LNCAP (cell line): ENCODE results near the gene PLK1.

Experiments used
- TF ChIP-seq, protein P1 (sequence below): fragments of 450-650 bp; IDR thresholded peaks from 2 replicates; pipeline ENCODE4 v1.5.1; 2017; ENCODE audit warnings: mild to moderate bottlenecking

Gene PLK1

DNA sequence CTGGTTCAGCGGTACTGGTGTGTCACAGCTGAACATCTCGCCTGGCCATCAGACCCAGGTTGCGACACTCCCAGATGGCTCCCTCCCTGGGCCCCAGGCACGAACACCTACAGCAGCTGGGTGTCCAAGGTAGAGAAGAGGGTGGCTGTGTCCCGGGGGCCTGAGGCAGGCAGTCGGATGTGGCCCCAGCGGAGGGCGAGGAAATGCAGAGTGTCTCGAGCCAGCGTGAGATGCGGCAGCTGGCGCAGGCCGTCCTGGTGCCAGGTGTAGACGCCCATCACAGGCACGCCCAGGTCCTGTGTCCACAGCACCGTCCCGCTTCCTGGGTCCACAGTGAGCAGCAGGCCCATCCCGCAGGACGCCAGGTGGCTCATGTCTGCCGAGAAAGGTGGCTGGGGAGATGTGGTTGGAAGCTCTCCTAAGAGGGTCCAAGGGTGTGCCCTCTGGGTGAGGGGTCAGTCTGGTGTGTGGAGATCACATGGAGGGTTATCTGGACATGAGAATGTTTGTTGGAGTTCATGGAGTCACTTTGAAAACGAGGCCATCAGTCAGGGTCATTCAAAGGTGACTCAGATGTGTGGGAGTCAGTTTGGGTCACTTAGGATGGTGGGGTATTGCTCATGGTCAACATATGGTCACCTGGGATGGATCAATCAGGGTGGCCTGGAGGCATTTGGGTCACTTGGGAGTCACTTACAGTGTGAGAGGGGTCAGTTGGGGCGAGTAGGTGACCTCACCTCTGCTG is 26.3 kb downstream of the PLK1 start:
- TF ChIP-seq, protein P1, sequence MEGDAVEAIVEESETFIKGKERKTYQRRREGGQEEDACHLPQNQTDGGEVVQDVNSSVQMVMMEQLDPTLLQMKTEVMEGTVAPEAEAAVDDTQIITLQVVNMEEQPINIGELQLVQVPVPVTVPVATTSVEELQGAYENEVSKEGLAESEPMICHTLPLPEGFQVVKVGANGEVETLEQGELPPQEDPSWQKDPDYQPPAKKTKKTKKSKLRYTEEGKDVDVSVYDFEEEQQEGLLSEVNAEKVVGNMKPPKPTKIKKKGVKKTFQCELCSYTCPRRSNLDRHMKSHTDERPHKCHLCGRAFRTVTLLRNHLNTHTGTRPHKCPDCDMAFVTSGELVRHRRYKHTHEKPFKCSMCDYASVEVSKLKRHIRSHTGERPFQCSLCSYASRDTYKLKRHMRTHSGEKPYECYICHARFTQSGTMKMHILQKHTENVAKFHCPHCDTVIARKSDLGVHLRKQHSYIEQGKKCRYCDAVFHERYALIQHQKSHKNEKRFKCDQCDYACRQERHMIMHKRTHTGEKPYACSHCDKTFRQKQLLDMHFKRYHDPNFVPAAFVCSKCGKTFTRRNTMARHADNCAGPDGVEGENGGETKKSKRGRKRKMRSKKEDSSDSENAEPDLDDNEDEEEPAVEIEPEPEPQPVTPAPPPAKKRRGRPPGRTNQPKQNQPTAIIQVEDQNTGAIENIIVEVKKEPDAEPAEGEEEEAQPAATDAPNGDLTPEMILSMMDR, result no peak

DNA sequence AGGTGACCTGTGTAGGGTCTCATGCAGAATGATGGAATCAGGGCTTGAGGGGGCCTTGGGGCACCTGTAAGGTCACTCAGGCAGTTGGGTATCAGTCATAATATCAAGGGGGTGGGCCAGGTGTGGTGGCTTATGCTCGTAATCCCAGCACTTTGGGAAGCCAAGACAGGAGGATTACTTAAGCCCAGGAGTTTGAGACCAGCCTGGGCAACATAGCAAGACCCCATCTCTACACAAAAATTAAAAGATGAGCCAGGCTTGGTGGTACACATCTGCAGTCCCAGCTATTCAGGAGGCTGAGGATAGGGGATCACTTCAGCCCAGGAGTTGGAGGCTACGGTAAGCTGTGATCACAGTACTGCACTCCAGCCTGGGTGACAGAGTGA is 26.8 kb downstream of the PLK1 start:
- TF ChIP-seq, protein P1, result no peak

DNA sequence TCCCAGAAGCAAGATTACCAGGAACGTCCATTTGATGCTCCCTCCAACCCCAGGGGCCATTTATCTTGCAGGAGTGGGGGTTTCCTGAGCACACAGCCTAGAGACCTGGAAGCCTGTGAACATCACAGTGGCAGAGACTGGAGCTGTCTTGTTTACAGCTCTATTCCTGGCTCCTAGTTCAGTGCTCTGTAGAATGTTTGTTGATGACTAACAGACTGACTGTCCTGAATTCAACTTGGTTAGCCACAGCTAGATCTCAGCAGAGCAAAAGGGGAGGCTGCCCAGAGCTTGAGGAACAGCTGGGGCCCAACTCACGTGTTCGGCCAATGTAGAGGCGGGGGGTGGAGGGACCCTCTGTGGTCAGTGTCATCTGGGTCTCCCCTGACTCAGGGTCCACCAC is 27.8 kb downstream of the PLK1 start:
- TF ChIP-seq, protein P1, result no peak

DNA sequence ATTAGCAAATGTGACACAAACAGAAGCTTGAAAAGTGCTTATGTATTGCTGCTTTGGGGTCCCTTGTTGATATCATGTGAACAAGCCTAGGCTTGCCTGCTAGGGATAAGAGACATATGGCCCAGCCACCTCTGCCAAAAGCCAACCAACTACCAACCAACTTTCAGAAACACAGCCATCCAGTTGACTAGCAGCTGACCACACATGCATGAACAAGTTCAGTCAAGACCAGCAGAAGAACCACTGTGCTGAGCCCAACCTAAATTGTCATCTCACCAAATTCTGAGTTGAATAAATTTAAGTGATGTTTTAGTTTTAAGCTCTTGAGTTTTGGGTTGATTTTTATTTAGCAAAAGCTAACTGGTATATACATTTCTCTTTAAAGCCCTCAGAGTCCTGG is 30.8 kb downstream of the PLK1 start:
- TF ChIP-seq, protein P1, result no peak

DNA sequence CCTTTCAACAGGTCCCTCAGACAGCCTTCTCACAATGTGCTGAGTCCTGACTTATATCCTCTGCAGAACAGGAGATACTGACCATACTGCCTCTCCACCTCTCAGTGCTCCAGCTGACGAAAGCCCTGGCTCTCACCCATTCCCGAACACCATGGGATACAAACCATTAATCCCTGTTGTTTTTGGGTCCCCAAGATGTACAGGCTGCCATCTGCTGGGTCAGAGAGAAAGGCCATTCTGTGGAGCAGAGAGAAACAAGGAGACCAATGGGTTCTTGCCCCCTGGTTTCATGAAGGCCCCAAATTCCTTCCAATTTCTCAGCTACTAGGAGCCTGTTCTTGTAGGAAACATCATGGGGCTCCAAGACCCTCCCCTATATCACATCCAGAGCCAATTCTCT is 31.3 kb downstream of the PLK1 start:
- TF ChIP-seq, protein P1, result no peak

- TF ChIP-seq, protein P1, result no peak
These were observed 31.8 kb downstream of the PLK1 start for GRCh38 chr16:23710504-23710903.

DNA sequence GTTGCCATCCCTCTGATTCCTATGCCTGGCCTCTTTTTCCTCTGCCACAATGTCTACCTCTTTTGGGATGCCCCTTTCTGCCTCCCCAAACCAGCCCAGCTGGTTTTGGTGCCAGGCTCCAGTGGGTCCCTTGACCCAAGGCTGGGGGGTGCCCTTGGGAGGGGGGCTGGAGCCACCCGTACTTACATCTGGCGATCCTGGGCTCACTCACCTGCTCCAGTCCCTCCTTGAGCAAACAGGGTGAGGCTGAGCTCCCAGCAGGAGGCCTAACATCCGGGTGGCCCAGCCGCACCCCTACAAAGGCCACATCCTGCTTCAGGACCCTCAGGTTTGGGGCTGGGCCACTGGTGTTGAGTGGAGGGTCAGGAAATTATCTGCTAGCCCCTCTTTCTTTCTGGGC is 33.1 kb downstream of the PLK1 start:
- TF ChIP-seq, protein P1, result no peak

- TF ChIP-seq, protein P1, result no peak
These were observed 34.3 kb downstream of the PLK1 start, which contains the start of gene ERN2 for GRCh38 chr16:23712976-23713375. Gene ERN2, minus strand, starts transcription at chr16:23713222. Its CDS starts 35 bp downstream, at chr16:23713187.
